NCI-H1105 treated with DMSO at 0.1 percent for 48 hours (cell line): Measurements from ENCODE around the gene AGAP1.

Source experiments
- DNase-seq: peaks from one replicate; lab custom pipeline; 2025; lab: John Stamatoyannopoulos, UW

The AGAP1 gene

DNA sequence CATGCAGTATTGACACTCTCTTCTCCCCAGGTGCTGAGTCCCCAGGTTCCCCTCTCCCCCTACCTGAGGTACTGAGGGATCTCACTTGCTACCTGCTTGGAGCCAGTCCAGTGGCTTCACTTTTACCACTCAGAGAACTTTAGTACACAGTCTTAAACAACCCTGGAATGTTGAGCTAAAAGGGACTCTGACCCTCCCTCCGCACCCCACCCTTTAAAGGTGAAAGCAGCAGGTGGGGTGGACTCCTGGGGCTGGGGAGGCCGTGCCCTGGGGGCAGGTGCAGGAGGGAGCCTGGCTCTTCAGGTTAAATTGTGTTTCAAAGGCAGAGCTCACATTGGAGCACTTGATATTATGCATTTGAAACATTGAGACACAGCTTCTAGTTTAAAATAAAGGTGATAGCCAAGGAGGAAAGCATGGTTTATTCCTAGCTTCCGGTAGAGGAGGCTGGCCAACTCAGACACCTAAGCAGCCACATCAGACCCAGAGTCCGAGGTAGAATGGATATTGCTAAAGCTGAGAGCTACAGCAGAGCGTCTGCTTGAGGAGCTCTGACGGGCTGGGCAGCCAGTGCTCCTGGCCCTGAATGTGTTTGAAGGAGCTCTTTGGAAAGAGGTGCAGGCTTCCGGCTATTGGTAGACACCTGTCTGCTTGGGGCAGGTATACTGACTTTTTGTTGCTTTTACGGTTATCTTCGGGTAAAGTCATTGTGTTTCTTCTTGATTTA is 196.4 kb downstream of the AGAP1 start:
- DNase-seq: no peak

DNA sequence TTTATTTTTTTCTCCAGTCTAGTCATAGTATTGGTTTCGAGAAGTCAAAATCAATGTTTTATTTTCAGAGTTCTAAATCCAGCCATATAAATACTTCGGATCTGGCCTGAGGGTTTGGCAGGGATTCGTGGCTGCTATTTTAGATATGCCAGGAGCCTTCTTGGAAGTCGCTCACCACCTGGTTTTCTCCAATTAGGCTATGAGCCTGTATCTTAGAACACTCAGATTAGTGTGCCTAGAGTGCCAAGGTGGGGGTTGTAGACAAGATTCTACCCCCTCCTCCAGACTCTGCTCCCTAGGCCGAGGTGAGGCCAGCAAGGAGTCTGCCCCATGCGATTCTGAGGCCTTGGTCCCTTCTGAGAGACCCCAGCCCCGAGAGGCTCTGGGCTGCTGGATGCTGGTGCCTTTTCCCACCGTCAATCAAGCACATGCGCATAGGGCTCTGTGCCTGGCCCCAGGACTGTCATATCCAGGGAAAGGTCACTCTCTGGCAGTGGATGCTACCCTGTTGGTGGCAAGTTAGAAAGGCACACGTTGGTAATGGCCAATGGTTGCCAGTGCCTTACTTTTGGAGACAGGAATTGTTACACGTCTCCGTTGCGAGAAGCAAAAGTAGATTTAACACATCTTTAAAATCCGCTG is 197.1 kb downstream of the AGAP1 start:
- no peak for DNase-seq

- no peak for DNase-seq
These were observed 198.2 kb downstream of the AGAP1 start for GRCh38 chr2:235692076-235692475.

- no peak for DNase-seq
These were observed 198.9 kb downstream of the AGAP1 start for GRCh38 chr2:235692671-235693171.

- DNase-seq: no peak
These were observed 199.4 kb downstream of the AGAP1 start for GRCh38 chr2:235693279-235693678.

GRCh38 chr2:235694721-235695601 is 201.1 kb downstream of the AGAP1 start:
- no peak for DNase-seq

DNA sequence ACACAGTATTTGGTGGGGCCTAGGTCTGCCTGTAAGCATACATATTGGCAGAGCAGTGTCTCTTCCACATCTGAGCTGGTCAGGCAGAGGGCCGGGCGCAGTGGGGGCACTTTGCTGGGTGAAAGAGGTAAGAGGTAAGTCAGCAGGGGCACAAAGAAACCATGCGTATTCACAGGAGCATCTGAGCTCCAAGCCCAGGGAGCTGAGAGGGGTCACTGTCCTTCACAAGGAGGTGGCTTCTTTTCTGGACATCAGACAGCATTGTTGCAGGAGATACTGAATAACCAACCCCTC is 201.7 kb downstream of the AGAP1 start:
- no peak for DNase-seq

GRCh38 chr2:235697041-235697440 is 203.2 kb downstream of the AGAP1 start:
- DNase-seq: no peak

GRCh38 chr2:235698028-235698427 is 204.2 kb downstream of the AGAP1 start:
- no peak for DNase-seq

- DNase-seq: no peak
These were observed 204.6 kb downstream of the AGAP1 start for GRCh38 chr2:235698491-235698890.

DNA sequence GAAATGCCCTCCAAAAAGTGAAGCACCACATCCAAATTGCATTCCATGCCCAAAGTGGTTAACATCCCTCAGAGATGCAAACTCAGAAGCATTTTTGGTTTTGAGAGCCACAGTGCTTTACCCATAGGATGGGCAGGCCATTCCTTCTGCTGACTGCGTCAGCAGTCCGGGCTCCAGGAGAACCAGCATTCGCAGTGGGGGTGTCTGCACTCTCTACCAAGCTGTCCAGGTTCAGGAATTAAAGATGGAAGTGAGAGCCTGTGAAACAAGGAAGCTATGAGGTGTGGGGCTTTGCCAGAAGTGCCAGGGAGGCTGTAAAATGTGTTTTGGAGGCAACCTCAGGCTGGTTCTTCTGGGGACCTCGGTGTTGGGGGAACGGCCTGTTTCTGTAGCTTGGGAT is 205.7 kb downstream of the AGAP1 start:
- no peak for DNase-seq

DNA sequence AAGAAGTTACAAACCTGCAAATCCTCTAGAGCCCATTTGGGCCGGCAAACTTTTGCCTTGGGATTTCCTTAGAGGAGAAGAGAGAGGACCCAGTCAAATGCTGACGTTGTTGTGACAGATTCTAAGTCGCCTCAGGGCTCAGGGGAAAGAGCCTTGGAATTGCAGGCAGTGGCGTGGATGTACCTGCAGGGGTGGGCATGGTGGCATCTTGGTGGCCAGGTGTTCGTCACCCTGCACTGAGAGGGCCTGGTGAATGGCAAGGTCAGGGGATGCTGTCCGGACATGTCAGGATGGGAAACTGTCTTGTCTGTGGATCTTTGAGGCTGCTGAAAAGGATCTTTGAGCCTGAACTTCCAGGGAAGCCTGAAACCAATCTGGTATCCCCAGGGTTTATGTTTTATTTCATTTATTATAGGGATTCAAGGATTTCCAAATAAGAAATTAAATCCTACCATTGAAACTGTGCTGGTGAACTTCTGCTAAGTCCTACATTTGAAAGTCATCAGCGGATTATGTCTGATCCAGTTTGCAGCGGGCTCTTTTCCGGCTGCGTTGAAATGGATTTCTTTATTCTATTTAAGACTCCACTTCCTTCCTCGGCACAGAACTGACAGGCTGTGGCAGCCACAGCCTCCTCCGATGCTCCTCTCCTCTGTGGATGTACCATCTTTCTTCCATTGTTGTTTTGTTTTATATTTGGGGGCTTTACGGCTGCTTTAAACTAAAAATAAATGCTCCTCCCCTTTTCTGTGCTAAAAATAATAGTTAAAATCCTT is 207.6 kb downstream of the AGAP1 start:
- no peak for DNase-seq

GRCh38 chr2:235702186-235702585 is 208.3 kb downstream of the AGAP1 start:
- no peak for DNase-seq

DNA sequence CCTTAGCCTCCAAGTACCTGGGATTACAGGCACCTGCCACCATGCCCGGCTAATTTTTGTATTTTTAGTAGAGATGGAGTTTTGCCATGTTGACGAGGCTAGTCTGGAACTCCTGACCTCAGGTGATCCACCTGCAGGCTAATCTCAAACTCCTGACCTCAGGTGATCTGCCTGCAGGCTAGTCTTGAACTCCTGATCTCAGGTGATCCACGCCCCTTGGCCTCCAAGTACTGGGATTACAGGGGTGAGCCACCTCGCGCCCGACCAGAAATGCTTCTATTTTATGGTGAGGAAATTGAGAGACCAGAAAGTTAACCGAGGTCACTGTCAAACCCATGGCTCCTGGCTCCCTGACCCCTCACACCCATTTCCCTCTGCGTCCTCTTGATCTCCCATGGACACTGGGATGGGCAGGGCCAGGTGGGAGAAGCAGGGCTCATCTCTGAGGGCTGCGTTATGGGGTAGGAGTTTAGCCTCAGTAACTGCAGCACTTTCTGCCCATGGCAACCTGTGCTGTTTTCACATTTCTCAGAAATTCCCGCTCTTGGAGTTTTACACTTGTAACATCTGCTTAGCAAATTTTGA is 210.0 kb downstream of the AGAP1 start:
- DNase-seq: no peak

DNA sequence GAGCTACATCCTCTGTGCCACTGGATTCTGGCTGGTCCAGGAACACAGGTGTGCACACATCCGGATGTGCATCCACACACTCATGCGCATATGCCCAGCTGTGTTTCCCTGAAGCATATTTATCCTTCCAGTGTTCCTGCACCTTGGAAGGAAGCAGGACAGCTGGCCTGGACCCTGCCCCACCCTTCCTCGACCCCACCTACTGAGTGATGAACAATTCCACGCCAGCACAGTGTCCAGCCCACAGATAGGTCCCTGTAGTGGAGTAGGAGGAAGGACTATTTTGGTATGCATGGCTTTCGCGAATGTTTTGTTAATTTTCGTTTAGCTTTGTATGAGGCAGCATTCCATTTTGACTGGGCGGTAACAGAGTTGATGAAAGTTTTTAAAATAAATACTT is 211.5 kb downstream of the AGAP1 start:
- no peak for DNase-seq

DNA sequence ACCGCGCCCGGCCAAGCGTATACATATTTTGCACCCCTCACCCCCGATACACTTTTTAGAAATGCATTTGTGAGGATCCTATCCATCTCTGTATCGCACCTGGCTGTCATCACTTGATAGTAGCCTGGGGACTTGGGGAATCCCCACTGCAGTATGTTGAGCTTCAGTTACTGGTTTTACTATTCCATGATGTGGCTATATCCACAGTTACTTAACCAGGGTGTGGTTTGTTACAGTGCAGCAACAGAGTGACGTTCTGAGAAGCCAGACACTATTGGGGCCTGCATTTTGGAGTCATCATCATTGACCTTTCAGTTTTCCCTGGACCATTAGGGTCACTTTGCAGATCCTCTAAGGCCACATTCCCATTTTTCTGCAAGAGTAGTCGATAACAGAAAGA is 212.7 kb downstream of the AGAP1 start:
- no peak for DNase-seq

DNA sequence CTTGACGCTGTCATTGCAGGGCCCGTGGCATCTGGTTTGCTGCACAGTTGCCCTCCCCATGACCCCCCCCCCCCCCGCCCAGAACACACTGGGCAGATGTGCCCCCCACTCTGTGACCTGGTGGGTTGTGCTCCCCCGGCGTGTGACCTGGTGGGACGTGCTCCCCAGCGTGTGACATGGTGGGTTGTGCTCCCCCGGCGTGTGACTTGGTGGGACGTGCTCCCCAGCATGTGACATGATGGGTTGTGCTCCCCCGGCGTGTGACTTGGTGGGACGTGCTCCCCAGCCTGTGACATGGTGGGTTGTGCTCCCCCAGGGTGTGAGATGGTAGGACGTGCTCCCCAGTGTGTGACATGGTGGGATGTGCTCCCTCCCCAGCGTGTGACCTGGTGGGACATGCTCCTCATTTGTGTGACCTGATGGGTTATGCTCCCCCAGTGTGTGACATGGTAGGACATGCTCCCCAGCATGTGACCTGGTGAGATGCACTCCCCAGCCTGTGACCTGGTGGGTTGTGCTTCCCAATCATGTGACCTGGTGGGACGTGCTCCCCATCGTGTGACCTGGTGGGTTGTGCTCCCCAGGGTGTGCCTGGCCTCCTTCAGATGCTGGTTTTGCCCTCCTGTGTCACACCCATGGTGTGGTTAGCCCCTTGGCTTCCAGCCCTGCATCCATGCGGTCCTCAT is 213.7 kb downstream of the AGAP1 start:
- DNase-seq: no peak

GRCh38 chr2:235709124-235709813 is 215.4 kb downstream of the AGAP1 start:
- no peak for DNase-seq

DNA sequence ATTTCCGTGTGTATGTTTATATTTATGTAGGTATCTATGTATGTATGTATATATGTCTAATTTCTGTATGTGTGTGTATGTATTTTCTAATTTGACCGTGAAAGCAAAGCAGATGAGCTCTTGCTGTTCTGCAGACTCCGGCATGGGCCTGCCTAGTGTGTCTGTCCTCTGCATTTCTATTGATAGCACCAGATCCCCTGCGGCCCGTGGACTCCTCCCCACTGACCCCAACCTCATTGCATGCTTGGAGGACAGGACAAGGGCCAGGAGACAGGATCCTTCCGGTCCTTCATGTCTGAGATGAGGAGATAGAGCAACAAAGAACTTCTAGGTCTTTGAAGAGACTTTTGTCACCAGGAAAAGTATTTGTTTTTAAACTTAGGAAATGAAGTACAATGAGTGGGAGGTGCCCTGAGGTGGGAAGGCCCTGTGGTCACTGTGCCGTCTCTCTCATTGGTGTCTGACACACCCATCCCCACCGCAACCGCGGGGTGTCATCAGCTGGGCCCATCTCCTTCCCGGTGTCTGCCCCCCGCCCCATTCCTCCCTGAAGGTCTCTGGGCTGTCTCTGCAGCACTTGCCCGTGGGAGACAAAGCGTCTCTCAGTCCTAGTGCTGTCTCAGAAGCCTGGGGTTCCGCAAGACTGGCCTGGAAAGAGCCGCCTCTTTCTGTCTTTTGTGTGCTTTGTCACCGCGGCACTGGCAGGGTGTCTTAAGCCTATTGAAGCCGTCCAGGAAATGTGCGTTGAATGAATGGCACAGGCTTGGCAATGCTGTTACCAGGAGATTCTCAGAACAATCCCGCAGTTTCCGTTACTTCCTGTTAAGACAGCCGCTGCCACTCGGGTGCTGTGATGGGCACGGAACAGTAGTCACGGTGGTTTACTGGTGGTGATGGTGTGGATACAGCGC is 216.4 kb downstream of the AGAP1 start:
- DNase-seq: no peak
